WTC11 (cell line): ENCODE data around the gene ROBO2.

Experiments
- KAT7 ChIP-seq: sonication (generic); formaldehyde crosslinking; IDR thresholded peaks from 2 replicates; pipeline ENCODE4 v1.8.1; 2023; ENCODE audit warnings: missing genetic modification reagents, mild to moderate bottlenecking, borderline replicate concordance
- NFYB ChIP-seq: sonication (generic); formaldehyde crosslinking; conservative IDR thresholded peaks from 2 replicates; pipeline ENCODE4 v1.8.0; 2022; ENCODE audit warnings: low read depth, missing genetic modification reagents
- NR2C2 ChIP-seq: sonication (generic); formaldehyde crosslinking; IDR thresholded peaks from 2 replicates; pipeline ENCODE4 v1.8.0; 2022; ENCODE audit warnings: mild to moderate bottlenecking, missing genetic modification reagents
- STAT6 ChIP-seq: sonication (generic); formaldehyde crosslinking; conservative IDR thresholded peaks from 2 replicates; pipeline ENCODE4 v1.8.1; 2023; ENCODE audit warnings: mild to moderate bottlenecking, low read depth, missing genetic modification reagents, moderate library complexity
- ZNF232 ChIP-seq: sonication (generic); formaldehyde crosslinking; IDR thresholded peaks from 2 replicates; pipeline ENCODE4 v1.8.0; 2022; ENCODE audit warnings: mild to moderate bottlenecking, missing genetic modification reagents
- ZNF512 ChIP-seq: sonication (generic); formaldehyde crosslinking; IDR thresholded peaks from 2 replicates; pipeline ENCODE4 v1.8.1; 2022; ENCODE audit warnings: missing genetic modification reagents, borderline replicate concordance
- TF ChIP-seq, protein P1 (sequence below): sonication (generic); formaldehyde crosslinking; IDR thresholded peaks from 2 replicates; pipeline ENCODE4 v1.8.1; 2022; ENCODE audit warnings: low read depth, missing genetic modification reagents, borderline replicate concordance
- TF ChIP-seq, protein P2 (sequence below): fragments of 200-600 bp; IDR thresholded peaks from 2 replicates; pipeline ENCODE4 v1.8.0; 2022; ENCODE audit warnings: antibody characterized with exemption
- TF ChIP-seq, protein P3 (sequence below): sonication (generic); formaldehyde crosslinking; conservative IDR thresholded peaks from 2 replicates; pipeline ENCODE4 v1.8.1; 2022; ENCODE audit warnings: mild to moderate bottlenecking, missing genetic modification reagents
- TF ChIP-seq, protein P4 (sequence below): sonication (generic); formaldehyde crosslinking; IDR thresholded peaks from 2 replicates; pipeline ENCODE4 v1.8.1; 2022; ENCODE audit warnings: mild to moderate bottlenecking, missing genetic modification reagents, moderate library complexity, borderline replicate concordance

DNA sequence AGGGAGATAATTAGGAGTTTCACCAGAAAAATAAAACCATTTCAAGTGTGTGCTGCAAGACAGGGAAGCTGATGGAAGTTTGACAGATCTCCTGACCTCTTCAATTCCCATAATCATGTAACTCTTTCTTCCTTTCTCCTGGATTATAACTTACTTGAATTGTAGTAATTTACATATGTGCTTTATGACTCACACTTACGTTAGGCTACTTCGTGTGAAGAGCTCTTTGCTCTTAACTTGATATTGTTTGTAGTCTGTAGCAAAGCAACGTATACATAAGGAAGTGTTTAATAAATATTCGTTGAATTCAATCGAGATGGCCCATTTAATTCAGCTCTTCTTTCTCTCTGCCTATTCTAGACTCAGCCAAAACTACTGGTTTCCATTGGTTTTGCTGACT is 23.5 kb downstream of the ROBO2 start:
- TF ChIP-seq, protein P1, sequence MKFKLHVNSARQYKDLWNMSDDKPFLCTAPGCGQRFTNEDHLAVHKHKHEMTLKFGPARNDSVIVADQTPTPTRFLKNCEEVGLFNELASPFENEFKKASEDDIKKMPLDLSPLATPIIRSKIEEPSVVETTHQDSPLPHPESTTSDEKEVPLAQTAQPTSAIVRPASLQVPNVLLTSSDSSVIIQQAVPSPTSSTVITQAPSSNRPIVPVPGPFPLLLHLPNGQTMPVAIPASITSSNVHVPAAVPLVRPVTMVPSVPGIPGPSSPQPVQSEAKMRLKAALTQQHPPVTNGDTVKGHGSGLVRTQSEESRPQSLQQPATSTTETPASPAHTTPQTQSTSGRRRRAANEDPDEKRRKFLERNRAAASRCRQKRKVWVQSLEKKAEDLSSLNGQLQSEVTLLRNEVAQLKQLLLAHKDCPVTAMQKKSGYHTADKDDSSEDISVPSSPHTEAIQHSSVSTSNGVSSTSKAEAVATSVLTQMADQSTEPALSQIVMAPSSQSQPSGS, result no peak
- TF ChIP-seq, protein P2, sequence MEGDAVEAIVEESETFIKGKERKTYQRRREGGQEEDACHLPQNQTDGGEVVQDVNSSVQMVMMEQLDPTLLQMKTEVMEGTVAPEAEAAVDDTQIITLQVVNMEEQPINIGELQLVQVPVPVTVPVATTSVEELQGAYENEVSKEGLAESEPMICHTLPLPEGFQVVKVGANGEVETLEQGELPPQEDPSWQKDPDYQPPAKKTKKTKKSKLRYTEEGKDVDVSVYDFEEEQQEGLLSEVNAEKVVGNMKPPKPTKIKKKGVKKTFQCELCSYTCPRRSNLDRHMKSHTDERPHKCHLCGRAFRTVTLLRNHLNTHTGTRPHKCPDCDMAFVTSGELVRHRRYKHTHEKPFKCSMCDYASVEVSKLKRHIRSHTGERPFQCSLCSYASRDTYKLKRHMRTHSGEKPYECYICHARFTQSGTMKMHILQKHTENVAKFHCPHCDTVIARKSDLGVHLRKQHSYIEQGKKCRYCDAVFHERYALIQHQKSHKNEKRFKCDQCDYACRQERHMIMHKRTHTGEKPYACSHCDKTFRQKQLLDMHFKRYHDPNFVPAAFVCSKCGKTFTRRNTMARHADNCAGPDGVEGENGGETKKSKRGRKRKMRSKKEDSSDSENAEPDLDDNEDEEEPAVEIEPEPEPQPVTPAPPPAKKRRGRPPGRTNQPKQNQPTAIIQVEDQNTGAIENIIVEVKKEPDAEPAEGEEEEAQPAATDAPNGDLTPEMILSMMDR, result no peak
- TF ChIP-seq ZNF512 (no peak), NR2C2 (no peak), STAT6 (CRISPR knock-in tag) (no peak), ZNF232 (CRISPR knock-in tag) (no peak), NFYB (no peak), KAT7 (CRISPR knock-in tag) (no peak)
- TF ChIP-seq, protein P3, sequence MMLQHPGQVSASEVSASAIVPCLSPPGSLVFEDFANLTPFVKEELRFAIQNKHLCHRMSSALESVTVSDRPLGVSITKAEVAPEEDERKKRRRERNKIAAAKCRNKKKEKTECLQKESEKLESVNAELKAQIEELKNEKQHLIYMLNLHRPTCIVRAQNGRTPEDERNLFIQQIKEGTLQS (CRISPR knock-in tag), result no peak
- TF ChIP-seq, protein P4, sequence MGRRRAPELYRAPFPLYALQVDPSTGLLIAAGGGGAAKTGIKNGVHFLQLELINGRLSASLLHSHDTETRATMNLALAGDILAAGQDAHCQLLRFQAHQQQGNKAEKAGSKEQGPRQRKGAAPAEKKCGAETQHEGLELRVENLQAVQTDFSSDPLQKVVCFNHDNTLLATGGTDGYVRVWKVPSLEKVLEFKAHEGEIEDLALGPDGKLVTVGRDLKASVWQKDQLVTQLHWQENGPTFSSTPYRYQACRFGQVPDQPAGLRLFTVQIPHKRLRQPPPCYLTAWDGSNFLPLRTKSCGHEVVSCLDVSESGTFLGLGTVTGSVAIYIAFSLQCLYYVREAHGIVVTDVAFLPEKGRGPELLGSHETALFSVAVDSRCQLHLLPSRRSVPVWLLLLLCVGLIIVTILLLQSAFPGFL (CRISPR knock-in tag), result no peak
